WTC11 (cell line): ENCODE data around the gene LYST. TPM values are rescaled to one million over a fixed set of nuclear protein-coding genes. Genes with fewer than 3 reads are reported as not detected.

ENCODE experiments used
- ATAC-seq: fragments of 200-7000 bp; cut with Tn5 transposase; 2 replicates; pipeline ENCODE4 v1.10.0; 2021; ENCODE audit warnings: mild to moderate bottlenecking, moderate library complexity
- CTCF ChIA-PET: fragments of 300-600 bp; sonication (Branson Sonifier 250); formaldehyde crosslinking; loops from one replicate; lab custom pipeline; 2021; ENCODE audit warnings: antibody characterized with exemption; lab: Charles Lee
- POLR2A ChIA-PET: fragments of 350-600 bp; sonication (Branson Sonifier 250); formaldehyde crosslinking; loops from one replicate; lab custom pipeline; 2021; ENCODE audit warnings: antibody characterized with exemption; lab: Charles Lee
- DNase-seq: peaks from one replicate; pipeline ENCODE4 v3.0.0; 2021; ENCODE audit warnings: low spot score
- H3K27ac Mint-ChIP-seq: 2 replicates; pipeline ENCODE4 v1.8.0; 2021; ENCODE audit warnings: mixed read lengths
- H3K27me3 Mint-ChIP-seq: 2 replicates; pipeline ENCODE4 v1.8.0; 2021; ENCODE audit warnings: low read depth, mild to moderate bottlenecking, moderate library complexity, mixed read lengths
- H3K36me3 Mint-ChIP-seq: 2 replicates; pipeline ENCODE4 v1.8.0; 2021; ENCODE audit warnings: mixed read lengths
- H3K4me1 Mint-ChIP-seq: 2 replicates; pipeline ENCODE4 v1.8.0; 2022; ENCODE audit warnings: mixed read lengths
- H3K4me3 Mint-ChIP-seq: 2 replicates; pipeline ENCODE4 v1.8.0; 2021; ENCODE audit warnings: mild to moderate bottlenecking, moderate library complexity, mixed read lengths
- H3K9me3 Mint-ChIP-seq: 2 replicates; pipeline ENCODE4 v1.8.0; 2021; ENCODE audit warnings: mixed read lengths
- ARID4B ChIP-seq: sonication (generic); formaldehyde crosslinking; IDR thresholded peaks from 2 replicates; pipeline ENCODE4 v1.8.0; 2023; ENCODE audit warnings: missing genetic modification reagents, mild to moderate bottlenecking, borderline replicate concordance
- ATF6 ChIP-seq: sonication (generic); formaldehyde crosslinking; IDR thresholded peaks from 2 replicates; pipeline ENCODE4 v1.8.1; 2023; ENCODE audit warnings: mild to moderate bottlenecking, missing genetic modification reagents
- CBFB ChIP-seq: sonication (generic); formaldehyde crosslinking; IDR thresholded peaks from 2 replicates; pipeline ENCODE4 v1.8.1; 2022; ENCODE audit warnings: mild to moderate bottlenecking, low read depth, missing genetic modification reagents
- FOXJ3 ChIP-seq: sonication (generic); formaldehyde crosslinking; IDR thresholded peaks from 2 replicates; pipeline ENCODE4 v1.9.0; 2021; ENCODE audit warnings: missing genetic modification reagents, mild to moderate bottlenecking, borderline replicate concordance
- GTF2I ChIP-seq: fragments of 250-450 bp; sonication (Bioruptor Pico); conservative IDR thresholded peaks from 2 replicates; pipeline ENCODE4 v1.4.0; 2021; ENCODE audit warnings: mild to moderate bottlenecking
- HMGA2 ChIP-seq: fragments of 250-450 bp; sonication (Bioruptor Pico); IDR thresholded peaks from 2 replicates; pipeline ENCODE4 v1.4.0; 2021; ENCODE audit warnings: mild to moderate bottlenecking, moderate library complexity
- HMGXB4 ChIP-seq: sonication (generic); formaldehyde crosslinking; IDR thresholded peaks from 2 replicates; pipeline ENCODE4 v1.8.1; 2023; ENCODE audit warnings: mild to moderate bottlenecking, moderate library complexity, missing genetic modification reagents
- MAX ChIP-seq: sonication (generic); formaldehyde crosslinking; IDR thresholded peaks from 2 replicates; pipeline ENCODE4 v1.8.0; 2022; ENCODE audit warnings: mild to moderate bottlenecking, missing genetic modification reagents
- MXD4 ChIP-seq: fragments of 250-450 bp; sonication (Bioruptor Pico); IDR thresholded peaks from 2 replicates; pipeline ENCODE4 v1.8.0; 2021; ENCODE audit warnings: mild to moderate bottlenecking, moderate library complexity, borderline replicate concordance
- SOX15 ChIP-seq: fragments of 250-450 bp; sonication (Bioruptor Pico); IDR thresholded peaks from 2 replicates; pipeline ENCODE4 v1.9.0; 2021; ENCODE audit warnings: mild to moderate bottlenecking
- TP53 ChIP-seq: sonication (generic); formaldehyde crosslinking; IDR thresholded peaks from 2 replicates; pipeline ENCODE4 v1.8.1; 2023; ENCODE audit warnings: mild to moderate bottlenecking, missing genetic modification reagents
- USF1 ChIP-seq: sonication (generic); formaldehyde crosslinking; IDR thresholded peaks from 2 replicates; pipeline ENCODE4 v1.8.0; 2022; ENCODE audit warnings: mild to moderate bottlenecking, missing genetic modification reagents
- USF2 ChIP-seq: sonication (generic); formaldehyde crosslinking; IDR thresholded peaks from 2 replicates; pipeline ENCODE4 v1.8.1; 2023; ENCODE audit warnings: mild to moderate bottlenecking, missing genetic modification reagents, moderate library complexity
- ZMAT4 ChIP-seq: fragments of 250-450 bp; sonication (Bioruptor Pico); IDR thresholded peaks from 2 replicates; pipeline ENCODE4 v1.9.0; 2021; ENCODE audit warnings: mild to moderate bottlenecking
- ZSCAN18 ChIP-seq: fragments of 250-450 bp; sonication (Bioruptor Pico); IDR thresholded peaks from 2 replicates; pipeline ENCODE4 v2.1.2; 2022; ENCODE audit warnings: mild to moderate bottlenecking, moderate library complexity
- total RNA-seq: library from RNA; stranded (reverse); gene quantifications from 3 replicates; pipeline ENCODE4 v1.2.3, GENCODE V29; 2021

The LYST gene
- total RNA-seq, 1 experiment from 2014 or later = 0.59 TPM

GRCh38 chr1:235683653-235684052 lies 183.1 kb downstream of the LYST start:
- peaks cover 12% of the 10 kb centered on the region for H3K4me1 Mint-ChIP-seq
- H3K27me3 Mint-ChIP-seq = no peaks in the 10 kb centered on the region

More at GRCh38 chr1:235683653-235684052, 183.1 kb downstream of the LYST start:
- no peak for ATAC-seq
- Mint-ChIP-seq H3K27ac (no peak overlapping the region), H3K4me3 (no peak overlapping the region), H3K9me3 (no peaks in the 10 kb centered on the region), H3K36me3 (no peaks in the 10 kb centered on the region)
- ChIA-PET CTCF (no interaction called here), POLR2A (interaction anchor here (0.6 kb wide), 1 partner anchor 66 kb away, joined by 3 read pairs; no protein-coding TSS in a partner anchor)
- no peak for DNase-seq
- TF ChIP-seq GTF2I (CRISPR knock-in tag) = no peak
- no peak for TF ChIP-seq USF2 (CRISPR knock-in tag)
- no peak for TF ChIP-seq HMGXB4 (CRISPR knock-in tag)
- no peak for TF ChIP-seq SOX15
- no peak for TF ChIP-seq HMGA2 (CRISPR knock-in tag)
- no peak for TF ChIP-seq MAX (CRISPR knock-in tag)
- TF ChIP-seq ARID4B (CRISPR knock-in tag) = no peak
- TF ChIP-seq ZMAT4 (CRISPR knock-in tag) = no peak
- no peak for TF ChIP-seq ZSCAN18 (CRISPR knock-in tag)
- TF ChIP-seq TP53 (CRISPR knock-in tag) = no peak
- no peak for TF ChIP-seq FOXJ3 (CRISPR knock-in tag)
- TF ChIP-seq ATF6 (CRISPR knock-in tag) = no peak
- TF ChIP-seq USF1 = no peak
- TF ChIP-seq MXD4 = no peak
- TF ChIP-seq CBFB (CRISPR knock-in tag) = no peak
- TF ChIP-seq, all 79 proteins: peak for 0
